Activated naive CD4-positive, alpha-beta T cell treated with anti-CD3 and anti-CD28 coated beads, Interleukin-2, amount 50 U/mL, for 24 hours (primary cell): ENCODE measurements around the gene SPATS2L.

ENCODE experiments used
- H3K27ac Mint-ChIP-seq: one replicate; pipeline ENCODE4 v1.8.0; 2021; ENCODE audit warnings: mild to moderate bottlenecking, mixed read lengths
- H3K27me3 Mint-ChIP-seq: one replicate; pipeline ENCODE4 v1.8.0; 2021; ENCODE audit warnings: mixed read lengths
- H3K36me3 Mint-ChIP-seq: one replicate; pipeline ENCODE4 v1.8.0; 2021; ENCODE audit warnings: mixed read lengths
- H3K4me1 Mint-ChIP-seq: one replicate; pipeline ENCODE4 v1.8.0; 2021; ENCODE audit warnings: mixed read lengths
- H3K4me3 Mint-ChIP-seq: one replicate; pipeline ENCODE4 v1.8.0; 2021; ENCODE audit warnings: mild to moderate bottlenecking, mixed read lengths
- H3K9me3 Mint-ChIP-seq: one replicate; pipeline ENCODE4 v1.8.0; 2021; ENCODE audit warnings: mixed read lengths

The SPATS2L gene

GRCh38 chr2:200507179-200507578, 200.7 kb downstream of the SPATS2L start:
- H3K4me1 Mint-ChIP-seq = peaks cover 38% of the 10 kb centered on the region
- no peak overlapping the region for H3K4me3 Mint-ChIP-seq
- peaks cover 12% of the 10 kb centered on the region for H3K36me3 Mint-ChIP-seq
- H3K9me3 Mint-ChIP-seq = no peaks in the 10 kb centered on the region
- no peak overlapping the region for H3K27ac Mint-ChIP-seq
- H3K27me3 Mint-ChIP-seq = no peaks in the 10 kb centered on the region

GRCh38 chr2:200509235-200509611, 202.7 kb downstream of the SPATS2L start:
- H3K36me3 Mint-ChIP-seq = peaks cover 2% of the 10 kb centered on the region
- peak overlapping the region; percentile 97 for H3K4me3 Mint-ChIP-seq
- H3K27me3 Mint-ChIP-seq = no peaks in the 10 kb centered on the region
- H3K9me3 Mint-ChIP-seq = no peaks in the 10 kb centered on the region
- peak overlapping the region; percentile 96 for H3K27ac Mint-ChIP-seq
- H3K4me1 Mint-ChIP-seq = peaks cover 32% of the 10 kb centered on the region

GRCh38 chr2:200509612-200510433, 203.3 kb downstream of the SPATS2L start, which contains the start of gene KCTD18:
Gene KCTD18, minus strand, starts transcription at chr2:200510068. Its CDS starts 3,052 bp downstream, at chr2:200507016.
- Mint-ChIP-seq H3K4me1 (peaks cover 32% of the 10 kb centered on the region), H3K9me3 (no peaks in the 10 kb centered on the region), H3K36me3 (peaks cover under 1% of the 10 kb centered on the region), H3K27me3 (no peaks in the 10 kb centered on the region), H3K27ac (peak within 1 kb of the TSS; percentile 96), H3K4me3 (peak within 1 kb of the TSS; percentile 97)

GRCh38 chr2:200515155-200515554, 208.7 kb downstream of the SPATS2L start:
- Mint-ChIP-seq H3K9me3 (peaks cover 6% of the 10 kb centered on the region), H3K27ac (peak overlapping the region; percentile 72), H3K27me3 (no peaks in the 10 kb centered on the region), H3K4me1 (peaks cover 5% of the 10 kb centered on the region), H3K36me3 (peaks cover 7% of the 10 kb centered on the region), H3K4me3 (peak overlapping the region; percentile 54)

GRCh38 chr2:200523158-200523557, 216.7 kb downstream of the SPATS2L start:
- no peak overlapping the region for H3K27ac Mint-ChIP-seq

GRCh38 chr2:200523604-200524003, 217.1 kb downstream of the SPATS2L start:
- Mint-ChIP-seq H3K9me3 (no peaks in the 10 kb centered on the region), H3K36me3 (no peaks in the 10 kb centered on the region), H3K4me3 (no peak overlapping the region), H3K27me3 (no peaks in the 10 kb centered on the region), H3K4me1 (peaks cover 7% of the 10 kb centered on the region), H3K27ac (no peak overlapping the region)

More at GRCh38 chr2:200523158-200523557, 216.7 kb downstream of the SPATS2L start:
- H3K9me3 Mint-ChIP-seq = no peaks in the 10 kb centered on the region
- H3K27me3 Mint-ChIP-seq = no peaks in the 10 kb centered on the region
- H3K4me1 Mint-ChIP-seq = peaks cover 7% of the 10 kb centered on the region
- no peak overlapping the region for H3K4me3 Mint-ChIP-seq
- no peaks in the 10 kb centered on the region for H3K36me3 Mint-ChIP-seq

GRCh38 chr2:200525066-200525465, 218.6 kb downstream of the SPATS2L start:
- no peak overlapping the region for H3K27ac Mint-ChIP-seq
- H3K4me1 Mint-ChIP-seq = peaks cover 7% of the 10 kb centered on the region
- H3K27me3 Mint-ChIP-seq = no peaks in the 10 kb centered on the region
- no peaks in the 10 kb centered on the region for H3K9me3 Mint-ChIP-seq
- no peaks in the 10 kb centered on the region for H3K36me3 Mint-ChIP-seq
- peak overlapping the region; percentile 92 for H3K4me3 Mint-ChIP-seq

GRCh38 chr2:200525551-200525881, 219.0 kb downstream of the SPATS2L start:
- Mint-ChIP-seq H3K36me3 (no peaks in the 10 kb centered on the region), H3K27me3 (no peaks in the 10 kb centered on the region), H3K9me3 (no peaks in the 10 kb centered on the region), H3K27ac (peak overlapping the region; percentile 76), H3K4me3 (peak overlapping the region; percentile 92), H3K4me1 (peaks cover 7% of the 10 kb centered on the region)

GRCh38 chr2:200525882-200526651, 219.6 kb downstream of the SPATS2L start, which contains the start of gene SGO2:
Gene SGO2, plus strand, starts transcription at chr2:200526207. Its CDS starts 6,769 bp downstream, at chr2:200532976.
- peak within 1 kb of the TSS; percentile 92 for H3K4me3 Mint-ChIP-seq
- H3K9me3 Mint-ChIP-seq = no peaks in the 10 kb centered on the region
- H3K27ac Mint-ChIP-seq = peak within 1 kb of the TSS; percentile 76
- H3K4me1 Mint-ChIP-seq = peaks cover 7% of the 10 kb centered on the region
- H3K36me3 Mint-ChIP-seq = no peaks in the 10 kb centered on the region
- H3K27me3 Mint-ChIP-seq = no peaks in the 10 kb centered on the region

GRCh38 chr2:200528228-200528627, 221.7 kb downstream of the SPATS2L start:
- Mint-ChIP-seq H3K9me3 (no peaks in the 10 kb centered on the region), H3K27ac (no peak overlapping the region), H3K27me3 (no peaks in the 10 kb centered on the region), H3K4me3 (no peak overlapping the region), H3K4me1 (peaks cover 7% of the 10 kb centered on the region), H3K36me3 (no peaks in the 10 kb centered on the region)
